Measurements from ENCODE around the gene SGIP1.

SGIP1 gene

GRCh38 chr1:66533804-66534740 lies at the start of gene SGIP1:
SGIP1 (plus strand) TSS chr1:66534153; CDS start chr1:66534359, 206 bp downstream.
- Mint-ChIP-seq H3K27me3 (ENCODE audit: low read depth, poor library complexity) (peaks cover 54% of the 10 kb centered on the region), H3K9me3 (no peaks in the 10 kb centered on the region), H3K4me1 (peaks cover 21% of the 10 kb centered on the region), H3K27ac (peak within 1 kb of the TSS; percentile 32), H3K4me3 (peak within 1 kb of the TSS; percentile 90), H3K36me3 (ENCODE audit: low read depth) (no peaks in the 10 kb centered on the region)
- no peak for TF ChIP-seq CTCF (IDR thresholded peaks at IDR 0.05)
- peak; percentile 56 for DNase-seq

GRCh38 chr1:66489151-66489550 lies 44.8 kb upstream of the SGIP1 start:
- peaks cover 7% of the 10 kb centered on the region for H3K9me3 Mint-ChIP-seq
- H3K27ac Mint-ChIP-seq = no peak overlapping the region
- no peaks in the 10 kb centered on the region for H3K36me3 Mint-ChIP-seq (ENCODE audit: low read depth)
- no peak for DNase-seq
- H3K4me3 Mint-ChIP-seq = no peak overlapping the region
- H3K27me3 Mint-ChIP-seq (ENCODE audit: low read depth, poor library complexity) = no peaks in the 10 kb centered on the region
- peaks cover 1% of the 10 kb centered on the region for H3K4me1 Mint-ChIP-seq
- TF ChIP-seq CTCF (IDR thresholded peaks at IDR 0.05) = no peak

GRCh38 chr1:66489972-66490601 lies 43.9 kb upstream of the SGIP1 start:
- H3K4me3 Mint-ChIP-seq = no peak overlapping the region
- peaks cover 4% of the 10 kb centered on the region for H3K9me3 Mint-ChIP-seq
- H3K36me3 Mint-ChIP-seq (ENCODE audit: low read depth) = no peaks in the 10 kb centered on the region
- H3K27ac Mint-ChIP-seq = no peak overlapping the region
- H3K27me3 Mint-ChIP-seq (ENCODE audit: low read depth, poor library complexity) = no peaks in the 10 kb centered on the region
- H3K4me1 Mint-ChIP-seq = peaks cover 5% of the 10 kb centered on the region
- no peak for TF ChIP-seq CTCF (IDR thresholded peaks at IDR 0.05)
- DNase-seq = no peak

- H3K27me3 Mint-ChIP-seq (ENCODE audit: low read depth, poor library complexity) = no peaks in the 10 kb centered on the region
- H3K9me3 Mint-ChIP-seq = no peaks in the 10 kb centered on the region
- no peak overlapping the region for H3K4me3 Mint-ChIP-seq
- TF ChIP-seq CTCF (IDR thresholded peaks at IDR 0.05) = no peak
- peaks cover 5% of the 10 kb centered on the region for H3K4me1 Mint-ChIP-seq
- H3K27ac Mint-ChIP-seq = no peak overlapping the region
- no peaks in the 10 kb centered on the region for H3K36me3 Mint-ChIP-seq (ENCODE audit: low read depth)
- no peak for DNase-seq
These were observed 43.1 kb upstream of the SGIP1 start for GRCh38 chr1:66490816-66491215.

- peaks cover 3% of the 10 kb centered on the region for H3K27me3 Mint-ChIP-seq (ENCODE audit: low read depth, poor library complexity)
- H3K4me3 Mint-ChIP-seq = no peak overlapping the region
- DNase-seq = no peak
- no peak for TF ChIP-seq CTCF (IDR thresholded peaks at IDR 0.05)
- H3K27ac Mint-ChIP-seq = no peak overlapping the region
- H3K9me3 Mint-ChIP-seq = no peaks in the 10 kb centered on the region
- no peaks in the 10 kb centered on the region for H3K36me3 Mint-ChIP-seq (ENCODE audit: low read depth)
- peaks cover 5% of the 10 kb centered on the region for H3K4me1 Mint-ChIP-seq
These were observed 41.5 kb upstream of the SGIP1 start for GRCh38 chr1:66492424-66492823.
